Activated naive CD4-positive, alpha-beta T cell treated with anti-CD3 and anti-CD28 coated beads, Interleukin-2, amount 50 U/mL, for 72 hours (primary cell): ENCODE measurements around the gene EPHA7. TPM values are rescaled to one million over a fixed set of nuclear protein-coding genes. Genes with fewer than 3 reads are reported as not detected.
A peak's percentile ranks its signal among the peaks of the same experiment; 100 is the strongest.

Source experiments
- ATAC-seq, 2 donors: fragments of 150-1000 bp; cut with Tn5 transposase; 2 replicates each; pipeline ENCODE4 v1.10.0; 2021; ENCODE audit warnings: mild to moderate bottlenecking in 2 of 2, moderate library complexity in 2 of 2
- DNase-seq, 2 donors: peaks; one replicate each; pipeline ENCODE4 v3.0.0; 2021 to 2022; ENCODE audit warnings: low spot score in 2 of 2
- H3K27ac Mint-ChIP-seq, 2 donors: one replicate each; pipeline ENCODE4 v1.8.0; 2022; ENCODE audit warnings: mild to moderate bottlenecking in 2 of 2, mixed read lengths in 2 of 2
- H3K36me3 Mint-ChIP-seq, 2 donors: one replicate each; pipeline ENCODE4 v1.8.0; 2022; ENCODE audit warnings: mixed read lengths in 2 of 2
- H3K9me3 Mint-ChIP-seq, 2 donors: one replicate each; pipeline ENCODE4 v1.8.0; 2022; ENCODE audit warnings: mixed read lengths in 2 of 2
- total RNA-seq, 2 donors: library from RNA; stranded (reverse); gene quantifications; one replicate each; pipeline ENCODE4 v1.2.3, GENCODE V29; 2022

EPHA7 gene
- total RNA-seq, 2 donors from 2014 or later: not detected

GRCh38 chr6:93412452-93412851 is 6.9 kb downstream of the EPHA7 start:
- Mint-ChIP-seq H3K9me3 (no peaks in the 10 kb centered on the region), H3K36me3 (no peaks in the 10 kb centered on the region), H3K27ac (no peak overlapping the region)
- no peak for DNase-seq
- no peak for ATAC-seq

- Mint-ChIP-seq H3K36me3 (no peaks in the 10 kb centered on the region), H3K9me3 (peaks cover 0 to under 1% of the 10 kb centered on the region in 2 donors), H3K27ac (no peak overlapping the region)
- ATAC-seq (no peak), DNase-seq (no peak)
Observed at GRCh38 chr6:93407186-93407585, 12.2 kb downstream of the EPHA7 start.

- ATAC-seq (no peak), DNase-seq (no peak)
- H3K27ac Mint-ChIP-seq: no peak overlapping the region
- H3K9me3 Mint-ChIP-seq: peaks cover 3 to 9% of the 10 kb centered on the region in 2 donors
- no peaks in the 10 kb centered on the region for H3K36me3 Mint-ChIP-seq
Observed at GRCh38 chr6:93403390-93403789, 16.0 kb downstream of the EPHA7 start.

DNA sequence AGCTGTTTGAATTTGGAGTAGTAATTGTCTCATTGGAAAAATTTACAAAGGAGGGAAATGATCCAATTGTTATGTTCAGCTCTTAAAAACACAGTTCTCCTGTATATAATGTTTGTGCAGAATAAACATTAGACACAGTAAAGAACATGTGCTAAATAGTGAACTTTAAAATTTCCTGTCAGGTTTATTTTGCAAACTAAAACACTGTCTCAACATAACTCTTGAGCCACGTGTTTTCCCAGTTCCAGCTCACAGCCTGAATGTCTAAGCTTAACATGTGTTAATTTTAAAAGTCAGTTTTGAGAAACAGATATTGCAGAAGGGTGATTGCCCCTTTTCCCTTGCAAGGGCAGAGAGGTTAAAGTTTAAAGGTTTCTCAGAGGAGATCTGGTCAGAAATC is 20.6 kb downstream of the EPHA7 start:
- Mint-ChIP-seq H3K36me3 (no peaks in the 10 kb centered on the region), H3K27ac (no peak overlapping the region), H3K9me3 (peaks cover 3 to 9% of the 10 kb centered on the region in 2 donors)
- ATAC-seq (no peak), DNase-seq (no peak)

DNA sequence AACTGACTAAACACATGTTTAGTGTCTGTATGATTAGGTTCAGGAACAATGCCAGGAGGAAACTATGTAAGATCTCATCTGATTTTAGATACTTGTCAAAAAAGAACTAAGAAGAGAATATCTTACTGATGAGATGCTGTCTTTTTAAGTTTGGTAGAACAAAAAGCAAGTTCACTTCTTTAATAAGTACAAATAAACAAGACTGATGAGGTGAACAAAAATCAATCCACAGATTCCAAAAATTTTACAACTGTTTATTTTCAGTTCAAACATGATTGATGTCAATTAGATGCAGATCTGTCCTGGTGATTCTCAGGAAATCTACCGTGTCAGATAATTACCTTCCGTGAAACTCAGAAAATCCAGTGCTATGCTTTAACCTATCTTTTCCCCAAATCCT is 24.9 kb downstream of the EPHA7 start:
- no peak for DNase-seq
- Mint-ChIP-seq H3K9me3 (peaks cover 0 to 1% of the 10 kb centered on the region in 2 donors), H3K36me3 (no peaks in the 10 kb centered on the region), H3K27ac (no peak overlapping the region)
- no peak for ATAC-seq

GRCh38 chr6:93393554-93394074 is 25.7 kb downstream of the EPHA7 start:
- H3K27ac Mint-ChIP-seq: no peak overlapping the region
- ATAC-seq (no peak), DNase-seq (no peak)
- no peaks in the 10 kb centered on the region for H3K36me3 Mint-ChIP-seq
- H3K9me3 Mint-ChIP-seq: no peaks in the 10 kb centered on the region

DNA sequence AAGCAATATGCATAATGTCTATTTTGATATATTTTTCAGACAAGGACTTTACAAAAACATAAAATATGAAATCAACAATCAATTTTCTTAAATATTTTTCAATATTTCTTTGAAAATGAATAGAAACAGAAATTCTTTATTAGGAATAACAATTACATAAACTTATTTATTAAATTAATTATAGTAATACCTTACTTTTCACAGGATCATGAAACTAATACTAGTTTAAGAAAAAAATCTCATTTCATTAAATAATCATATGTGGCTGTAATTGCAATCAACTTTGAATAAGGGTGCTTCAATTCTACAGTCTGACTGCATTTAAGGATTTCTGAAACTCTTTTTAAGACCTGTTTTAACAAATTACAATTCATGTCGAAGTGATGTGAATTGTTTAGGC is 26.6 kb downstream of the EPHA7 start:
- Mint-ChIP-seq H3K27ac (no peak overlapping the region), H3K9me3 (peaks cover 0 to 4% of the 10 kb centered on the region in 2 donors), H3K36me3 (no peaks in the 10 kb centered on the region)
- ATAC-seq: no peak
- no peak for DNase-seq

GRCh38 chr6:93391965-93392364 is 27.4 kb downstream of the EPHA7 start:
- DNase-seq (no peak), ATAC-seq (no peak)
- Mint-ChIP-seq H3K27ac (no peak overlapping the region), H3K36me3 (no peaks in the 10 kb centered on the region), H3K9me3 (peaks cover 8 to 12% of the 10 kb centered on the region in 2 donors)

DNA sequence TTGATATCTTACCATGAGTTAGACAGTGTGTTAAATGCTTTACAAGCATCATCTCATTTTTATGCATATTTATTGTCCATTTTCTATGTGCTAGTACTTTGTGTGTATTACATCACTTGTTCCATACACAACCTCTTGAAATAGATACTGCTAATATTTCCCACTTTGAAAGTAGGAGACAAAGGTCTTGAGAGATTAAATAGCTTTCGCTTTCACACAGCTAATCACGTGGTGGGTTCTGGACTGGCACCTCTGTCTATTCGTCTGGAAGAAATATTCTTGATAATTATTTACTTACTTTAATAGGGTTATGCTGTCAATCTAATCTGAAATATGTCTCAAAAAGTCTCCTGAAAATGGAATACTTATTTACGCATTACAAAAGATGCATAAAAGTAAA is 30.2 kb downstream of the EPHA7 start:
- H3K36me3 Mint-ChIP-seq: no peaks in the 10 kb centered on the region
- no peak overlapping the region for H3K27ac Mint-ChIP-seq
- no peak for ATAC-seq
- H3K9me3 Mint-ChIP-seq: peaks cover 8 to 12% of the 10 kb centered on the region in 2 donors
- no peak for DNase-seq

DNA sequence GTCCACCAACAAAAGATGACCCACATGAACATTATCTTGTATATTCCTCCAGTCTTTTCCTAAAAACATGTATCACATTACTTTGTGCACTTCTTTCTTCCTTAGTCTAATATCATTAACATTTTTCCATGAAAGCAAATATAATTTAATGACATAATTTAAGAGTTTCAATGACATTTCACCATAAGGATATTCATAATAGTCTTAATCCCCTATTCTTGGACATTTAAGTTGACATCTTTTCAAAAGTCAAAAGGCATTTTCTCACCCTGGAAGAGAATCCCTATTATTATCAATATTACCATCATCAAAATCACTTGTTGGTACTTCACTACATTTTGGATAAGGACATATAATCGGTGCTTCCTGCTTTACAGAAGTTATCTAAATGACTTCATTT is 31.3 kb downstream of the EPHA7 start:
- no peak for DNase-seq
- Mint-ChIP-seq H3K36me3 (no peaks in the 10 kb centered on the region), H3K27ac (no peak overlapping the region), H3K9me3 (peaks cover 8 to 12% of the 10 kb centered on the region in 2 donors)
- no peak for ATAC-seq

- Mint-ChIP-seq H3K9me3 (peaks cover 3 to 7% of the 10 kb centered on the region in 2 donors), H3K36me3 (no peaks in the 10 kb centered on the region), H3K27ac (no peak overlapping the region)
- DNase-seq (no peak), ATAC-seq (no peak)
Observed at GRCh38 chr6:93376026-93376540, 43.3 kb downstream of the EPHA7 start.

- ATAC-seq (no peak), DNase-seq (no peak)
- peaks cover 7 to 9% of the 10 kb centered on the region in 2 donors for H3K9me3 Mint-ChIP-seq
- H3K36me3 Mint-ChIP-seq: no peaks in the 10 kb centered on the region
- H3K27ac Mint-ChIP-seq: no peak overlapping the region
Observed at GRCh38 chr6:93373445-93373844, 45.9 kb downstream of the EPHA7 start.

DNA sequence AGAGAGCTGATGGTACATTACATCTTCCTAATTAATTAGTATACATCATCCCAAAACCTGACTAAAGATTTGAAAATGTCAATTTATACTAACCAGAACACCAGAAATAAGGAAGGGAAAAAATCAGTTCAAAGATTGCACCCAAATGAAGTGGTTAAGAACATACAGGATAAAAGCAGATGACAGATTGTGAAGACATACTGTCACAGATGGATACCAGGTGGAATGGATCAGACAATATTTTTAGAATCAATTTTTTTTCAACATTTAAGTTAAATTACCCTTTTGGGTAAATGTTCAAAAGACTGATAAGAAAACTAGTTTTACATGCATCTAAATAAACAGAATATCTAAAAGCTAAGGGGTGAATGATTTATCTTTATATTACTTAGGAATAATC is 47.6 kb downstream of the EPHA7 start:
- Mint-ChIP-seq H3K9me3 (peaks cover 0 to 5% of the 10 kb centered on the region in 2 donors), H3K36me3 (no peaks in the 10 kb centered on the region), H3K27ac (no peak overlapping the region)
- no peak for ATAC-seq
- no peak for DNase-seq

DNA sequence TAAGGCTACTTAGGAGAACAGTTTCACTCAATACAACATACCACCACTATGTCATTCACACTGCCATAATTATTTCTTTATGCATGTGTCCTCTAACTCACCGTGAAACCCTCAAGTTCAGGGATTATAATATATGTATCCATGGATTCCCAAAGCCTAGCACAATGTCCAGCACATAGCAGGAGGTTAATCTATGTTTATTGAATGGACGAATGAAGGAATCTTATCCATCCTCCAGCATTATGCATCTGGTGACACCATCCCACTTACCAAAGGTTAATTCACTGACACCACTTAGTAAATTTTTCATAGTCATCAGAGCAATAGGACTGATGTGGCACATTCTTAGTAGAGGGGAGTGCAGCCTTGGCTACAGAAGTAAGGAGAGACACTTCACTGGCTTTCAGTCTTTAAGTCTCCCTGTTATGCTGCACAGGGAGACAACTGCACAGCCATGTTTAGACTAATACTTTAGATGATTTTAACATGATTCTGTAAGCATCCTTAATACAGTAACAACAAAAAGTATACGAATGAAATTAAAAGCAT is 49.7 kb downstream of the EPHA7 start:
- DNase-seq (no peak), ATAC-seq (no peak)
- Mint-ChIP-seq H3K27ac (no peak overlapping the region), H3K36me3 (no peaks in the 10 kb centered on the region), H3K9me3 (peaks cover 0 to 5% of the 10 kb centered on the region in 2 donors)

- no peak for DNase-seq
- Mint-ChIP-seq H3K36me3 (no peaks in the 10 kb centered on the region), H3K9me3 (peaks cover 0 to 5% of the 10 kb centered on the region in 2 donors), H3K27ac (no peak overlapping the region)
- no peak for ATAC-seq
Observed at GRCh38 chr6:93366506-93366905, 52.9 kb downstream of the EPHA7 start.

DNA sequence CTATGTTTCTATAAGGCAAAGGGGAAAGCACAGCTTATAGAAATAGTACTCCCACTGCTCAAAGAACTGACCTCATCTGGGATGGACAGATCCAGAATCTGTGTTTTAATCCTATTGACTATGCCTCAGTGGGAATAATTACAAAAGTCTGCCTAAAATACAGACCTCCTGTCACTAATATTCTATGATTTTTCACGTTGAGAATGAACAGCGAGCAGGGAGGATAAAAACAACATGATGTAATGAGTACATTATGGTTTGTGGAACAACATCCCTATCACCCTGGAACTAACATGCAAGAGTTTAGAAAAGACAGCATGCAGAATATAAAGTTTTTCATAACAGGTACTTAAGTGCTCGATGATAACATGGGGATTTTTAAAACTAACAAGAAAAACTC is 53.9 kb downstream of the EPHA7 start:
- H3K36me3 Mint-ChIP-seq: no peaks in the 10 kb centered on the region
- ATAC-seq (no peak), DNase-seq (no peak)

DNA sequence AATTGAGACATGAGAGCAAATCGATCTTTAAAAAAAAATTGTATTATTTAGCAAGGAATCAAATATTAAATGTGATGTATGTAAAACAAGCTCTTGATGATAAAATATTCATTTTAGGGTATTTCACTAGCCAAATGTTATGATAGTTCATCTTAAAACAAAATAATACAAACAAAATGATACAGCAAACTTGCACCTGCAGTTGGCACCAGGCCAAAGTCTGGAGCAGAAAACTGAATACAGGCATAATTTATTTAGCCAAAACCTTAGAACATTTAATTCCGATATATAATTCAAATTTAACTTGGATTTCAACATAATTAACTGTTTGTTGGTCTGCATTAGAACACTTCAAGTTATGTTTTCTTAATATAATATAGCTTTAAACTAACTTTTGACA is 60.9 kb downstream of the EPHA7 start:
- no peak for ATAC-seq
- Mint-ChIP-seq H3K9me3 (no peaks in the 10 kb centered on the region), H3K27ac (peak overlapping the region in 1 of 2 donors; percentile 47), H3K36me3 (no peaks in the 10 kb centered on the region)
- no peak for DNase-seq

More for the DNA sequence above, 53.9 kb downstream of the EPHA7 start:
- H3K27ac Mint-ChIP-seq: no peak overlapping the region
- H3K9me3 Mint-ChIP-seq: peaks cover 0 to 5% of the 10 kb centered on the region in 2 donors

DNA sequence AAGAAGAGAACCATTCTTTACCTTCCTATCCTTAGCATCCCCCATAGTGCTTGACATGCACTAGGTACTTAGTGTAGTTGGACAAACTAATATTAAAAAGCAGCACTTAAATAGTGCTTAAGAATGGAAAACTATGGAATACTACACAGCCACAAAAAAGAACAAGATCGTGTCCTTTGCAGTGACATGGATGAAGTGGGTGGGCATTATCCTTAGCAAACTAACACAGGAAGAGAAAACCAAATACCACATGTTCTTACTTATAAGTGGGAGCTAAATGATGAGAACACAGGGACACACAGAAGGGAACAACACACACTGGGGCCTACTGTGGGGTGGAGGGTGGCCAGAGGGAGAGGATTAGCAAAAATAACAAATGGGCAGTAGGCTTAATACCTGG is 66.8 kb downstream of the EPHA7 start:
- H3K9me3 Mint-ChIP-seq: no peaks in the 10 kb centered on the region
- H3K27ac Mint-ChIP-seq: no peak overlapping the region
- no peak for DNase-seq
- no peak for ATAC-seq
- H3K36me3 Mint-ChIP-seq: no peaks in the 10 kb centered on the region
